ENCODE measurements around the gene GXYLT2. TPM values are rescaled to one million over a fixed set of nuclear protein-coding genes. Genes with fewer than 3 reads are reported as not detected.

GXYLT2 gene
- total RNA-seq, 3 donors from 2014 or later: 5.3 to 12.5 (median 6.1) TPM

- Histone ChIP-seq H3K36me3 (ENCODE audit: low read depth) (no peaks in the 10 kb centered on the region), H3K4me3 (no peak overlapping the region), H3K9me3 (no peaks in the 10 kb centered on the region), H3K4me1 (ENCODE audit: low read depth) (peaks cover 15% of the 10 kb centered on the region)
- peak; percentile 100 for ATAC-seq
- no peak for TF ChIP-seq CTCF (IDR thresholded peaks at IDR 0.05)
- intact Hi-C loops (cut with DNase I, micrococcal nuclease): loop anchor here in 1 of 2 donors (10.0 kb wide), 1 partner anchor 154 kb away; no protein-coding TSS in a partner anchor
- peak in 2 of 3 donors; percentile 60 to 64 for DNase-seq
Observed at GRCh38 chr3:72930754-72931153, 42.9 kb downstream of the GXYLT2 start.

- ATAC-seq (no peak), DNase-seq (no peak)
- Histone ChIP-seq H3K4me3 (no peak overlapping the region), H3K9me3 (no peaks in the 10 kb centered on the region), H3K36me3 (ENCODE audit: low read depth) (no peaks in the 10 kb centered on the region), H3K4me1 (ENCODE audit: low read depth) (peaks cover 15% of the 10 kb centered on the region)
- intact Hi-C loops (cut with DNase I, micrococcal nuclease): loop anchor here in 1 of 2 donors (10.0 kb wide), 1 partner anchor 152 kb away; no protein-coding TSS in a partner anchor
- TF ChIP-seq CTCF (IDR thresholded peaks at IDR 0.05): no peak
Observed at GRCh38 chr3:72932416-72932815, 44.6 kb downstream of the GXYLT2 start.

GRCh38 chr3:72938471-72939265, 50.8 kb downstream of the GXYLT2 start:
- DNase-seq (peak in 1 of 3 donors; percentile 27), ATAC-seq (peak; percentile 82)
- Histone ChIP-seq H3K9me3 (no peaks in the 10 kb centered on the region), H3K4me3 (no peak overlapping the region), H3K4me1 (ENCODE audit: low read depth) (no peaks in the 10 kb centered on the region), H3K36me3 (ENCODE audit: low read depth) (no peaks in the 10 kb centered on the region)
- intact Hi-C loops (cut with DNase I, micrococcal nuclease): loop anchor here in 1 of 2 donors (10.0 kb wide), 1 partner anchor 146 kb away; no protein-coding TSS in a partner anchor
- no peak for TF ChIP-seq CTCF (IDR thresholded peaks at IDR 0.05)

- Histone ChIP-seq H3K4me3 (no peak overlapping the region), H3K36me3 (ENCODE audit: low read depth) (no peaks in the 10 kb centered on the region), H3K4me1 (ENCODE audit: low read depth) (no peaks in the 10 kb centered on the region), H3K9me3 (no peaks in the 10 kb centered on the region)
- intact Hi-C loops (cut with DNase I, micrococcal nuclease): loop anchor here (2.0 to 10.0 kb wide), 2 partner anchors 114 kb away; no protein-coding TSS in a partner anchor
- DNase-seq: no peak
- no peak for TF ChIP-seq CTCF (IDR thresholded peaks at IDR 0.05)
- no peak for ATAC-seq
Observed at GRCh38 chr3:72941245-72941644, 53.4 kb downstream of the GXYLT2 start.

GRCh38 chr3:72942427-72942826, 54.6 kb downstream of the GXYLT2 start:
- no peaks in the 10 kb centered on the region for H3K4me1 ChIP-seq (ENCODE audit: low read depth)
- intact Hi-C loops (cut with DNase I, micrococcal nuclease): loop anchor here in 1 of 2 donors (10.0 kb wide), 1 partner anchor 112 kb away; no protein-coding TSS in a partner anchor
- DNase-seq: peak in 1 of 3 donors; percentile 43
- ATAC-seq: peak; percentile 77
- H3K9me3 ChIP-seq: no peaks in the 10 kb centered on the region
- no peak for TF ChIP-seq CTCF (IDR thresholded peaks at IDR 0.05)
- no peaks in the 10 kb centered on the region for H3K36me3 ChIP-seq (ENCODE audit: low read depth)
- H3K4me3 ChIP-seq: no peak overlapping the region
